GM12873 (cell line): ENCODE measurements around the gene C10orf53.

Experiments
- TF ChIP-seq, protein P1 (sequence below): IDR thresholded peaks from 2 replicates; pipeline ENCODE4 v1.5.1; 2012; ENCODE audit warnings: low read depth, mild to moderate bottlenecking, moderate library complexity, low read length, control low read depth; ENCODE audit not compliant: insufficient read depth; ENCODE audit errors: missing control alignments

The C10orf53 gene

DNA sequence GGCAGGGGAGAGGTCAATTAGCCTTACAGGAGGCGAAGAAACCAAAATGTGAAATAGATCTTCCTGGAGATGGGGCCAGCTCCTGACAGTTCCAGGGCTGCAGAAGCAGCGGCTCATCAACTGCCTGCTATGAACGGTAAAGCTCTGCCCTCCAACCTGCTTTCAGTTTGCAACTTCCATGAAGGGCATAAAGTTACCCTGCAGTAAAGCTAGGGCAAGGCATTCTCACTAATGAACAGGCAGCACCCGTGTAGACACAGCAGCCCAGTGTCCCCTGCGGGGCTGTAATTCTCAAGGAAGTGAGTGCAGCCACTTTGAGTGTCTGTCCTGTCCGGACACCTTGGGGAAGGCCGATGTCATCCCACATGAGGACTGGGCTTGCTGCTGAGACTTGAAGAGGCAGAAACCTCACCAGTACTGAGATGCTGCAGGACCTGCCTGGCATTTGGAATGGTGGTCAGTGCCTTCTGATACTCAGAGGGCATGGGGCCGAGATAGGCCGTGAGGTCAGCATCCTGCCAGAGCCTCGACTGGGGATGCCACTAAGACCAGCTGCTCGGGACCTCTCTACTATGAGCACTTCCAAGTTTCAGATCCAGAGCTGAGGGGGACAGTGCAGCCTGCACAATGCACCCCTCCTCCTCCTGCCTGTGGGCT lies 26.1 kb upstream of the C10orf53 start:
- TF ChIP-seq, protein P1, sequence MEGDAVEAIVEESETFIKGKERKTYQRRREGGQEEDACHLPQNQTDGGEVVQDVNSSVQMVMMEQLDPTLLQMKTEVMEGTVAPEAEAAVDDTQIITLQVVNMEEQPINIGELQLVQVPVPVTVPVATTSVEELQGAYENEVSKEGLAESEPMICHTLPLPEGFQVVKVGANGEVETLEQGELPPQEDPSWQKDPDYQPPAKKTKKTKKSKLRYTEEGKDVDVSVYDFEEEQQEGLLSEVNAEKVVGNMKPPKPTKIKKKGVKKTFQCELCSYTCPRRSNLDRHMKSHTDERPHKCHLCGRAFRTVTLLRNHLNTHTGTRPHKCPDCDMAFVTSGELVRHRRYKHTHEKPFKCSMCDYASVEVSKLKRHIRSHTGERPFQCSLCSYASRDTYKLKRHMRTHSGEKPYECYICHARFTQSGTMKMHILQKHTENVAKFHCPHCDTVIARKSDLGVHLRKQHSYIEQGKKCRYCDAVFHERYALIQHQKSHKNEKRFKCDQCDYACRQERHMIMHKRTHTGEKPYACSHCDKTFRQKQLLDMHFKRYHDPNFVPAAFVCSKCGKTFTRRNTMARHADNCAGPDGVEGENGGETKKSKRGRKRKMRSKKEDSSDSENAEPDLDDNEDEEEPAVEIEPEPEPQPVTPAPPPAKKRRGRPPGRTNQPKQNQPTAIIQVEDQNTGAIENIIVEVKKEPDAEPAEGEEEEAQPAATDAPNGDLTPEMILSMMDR: no peak

GRCh38 chr10:49654036-49654693 lies 25.3 kb upstream of the C10orf53 start:
- TF ChIP-seq, protein P1: no peak

GRCh38 chr10:49655099-49655498 lies 24.4 kb upstream of the C10orf53 start:
- TF ChIP-seq, protein P1: no peak

GRCh38 chr10:49656845-49657493 lies 22.5 kb upstream of the C10orf53 start:
- TF ChIP-seq, protein P1: no peak

DNA sequence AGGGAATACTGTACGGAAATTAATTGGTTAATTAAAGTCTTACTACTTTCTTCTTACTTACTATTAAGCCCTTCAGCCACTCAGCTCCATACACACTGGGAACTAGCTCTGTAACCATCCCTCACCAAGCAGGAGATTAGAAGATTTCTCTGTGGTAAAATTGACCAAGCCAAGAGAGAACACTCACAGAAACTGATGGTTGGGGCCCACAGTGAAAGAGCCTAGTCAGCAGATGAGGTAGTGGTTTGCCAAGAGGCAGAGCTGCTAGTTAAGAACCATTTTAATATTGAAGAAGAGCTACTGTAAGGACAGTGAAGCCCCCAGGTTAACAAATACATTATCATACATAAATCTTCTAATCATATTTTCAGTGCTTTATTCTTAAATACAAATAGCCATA lies 21.8 kb upstream of the C10orf53 start:
- TF ChIP-seq, protein P1: no peak

- TF ChIP-seq, protein P1: no peak
Observed at GRCh38 chr10:49661140-49661856, 18.2 kb upstream of the C10orf53 start.
